Hypothalamus (tissue), 51 donors: ENCODE data around the gene KCNJ14.

Experiments used
- DNase-seq, 51 donors: peaks; one replicate each; lab custom pipeline; 2025; lab: John Stamatoyannopoulos, UW

The KCNJ14 gene

GRCh38 chr19:48444936-48445200 is 10.5 kb upstream of the KCNJ14 start:
- DNase-seq = no peak

DNA sequence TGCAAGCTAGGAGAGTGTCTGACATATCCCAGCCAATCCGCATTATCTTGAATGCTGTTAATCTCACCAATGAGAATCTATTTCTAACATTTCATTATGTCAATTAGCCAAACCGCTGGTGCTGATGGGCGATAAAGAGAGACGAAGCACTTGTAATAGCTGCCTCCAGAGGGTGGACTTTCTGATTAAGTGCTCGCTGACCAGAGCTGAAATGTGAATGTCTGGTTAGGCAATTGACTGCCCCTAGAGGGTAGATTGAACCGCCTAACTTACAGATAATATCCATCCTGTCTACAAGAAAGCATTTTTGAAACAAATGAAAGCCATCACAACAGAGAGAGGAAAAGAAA is 10.1 kb upstream of the KCNJ14 start:
- DNase-seq = peak in 24 of 51 donors; percentile 15 to 93 (median 49)

GRCh38 chr19:48445606-48446481 is 9.5 kb upstream of the KCNJ14 start, which contains the start of gene GRWD1:
GRWD1 (plus strand) TSS chr19:48445983; CDS start chr19:48446006, 23 bp downstream.
- DNase-seq = peak; percentile 44 to 99 (median 82)

DNA sequence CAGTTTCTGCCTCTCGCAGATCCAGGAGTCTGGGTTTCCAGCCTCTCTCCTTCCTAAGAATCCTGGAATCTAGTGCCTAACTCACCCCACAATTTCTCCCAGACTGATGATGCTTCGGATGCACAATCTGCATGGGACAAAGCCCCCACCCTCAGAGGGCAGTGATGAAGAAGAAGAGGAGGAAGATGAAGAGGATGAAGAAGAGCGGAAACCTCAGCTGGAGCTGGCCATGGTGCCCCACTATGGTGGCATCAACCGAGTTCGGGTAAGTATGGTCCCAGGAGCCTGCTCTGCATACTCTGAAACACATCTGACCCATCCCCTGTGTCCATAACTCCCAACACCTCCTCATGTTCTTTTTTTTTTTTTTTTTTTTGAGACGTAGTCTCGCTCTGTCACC is 8.8 kb upstream of the KCNJ14 start:
- no peak for DNase-seq

GRCh38 chr19:48448563-48448962 is 6.8 kb upstream of the KCNJ14 start:
- no peak for DNase-seq

GRCh38 chr19:48450441-48450840 is 4.9 kb upstream of the KCNJ14 start:
- DNase-seq = no peak

DNA sequence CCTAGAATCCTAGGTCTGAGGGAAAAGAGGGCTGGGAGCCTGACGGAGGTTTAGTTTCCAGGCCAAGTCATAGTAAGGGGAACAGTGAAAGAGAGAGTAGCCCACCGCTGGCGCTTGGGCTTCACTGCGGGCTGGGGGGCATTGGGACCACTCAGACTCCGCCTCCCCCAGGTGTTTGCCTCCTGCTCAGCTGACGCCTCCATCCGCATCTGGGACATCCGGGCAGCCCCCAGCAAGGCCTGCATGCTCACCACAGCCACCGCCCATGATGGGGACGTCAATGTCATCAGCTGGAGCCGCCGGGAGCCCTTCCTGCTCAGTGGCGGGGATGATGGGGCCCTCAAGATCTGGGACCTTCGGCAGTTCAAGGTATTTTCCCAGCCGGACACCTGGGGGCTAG is 4.5 kb upstream of the KCNJ14 start:
- no peak for DNase-seq

DNA sequence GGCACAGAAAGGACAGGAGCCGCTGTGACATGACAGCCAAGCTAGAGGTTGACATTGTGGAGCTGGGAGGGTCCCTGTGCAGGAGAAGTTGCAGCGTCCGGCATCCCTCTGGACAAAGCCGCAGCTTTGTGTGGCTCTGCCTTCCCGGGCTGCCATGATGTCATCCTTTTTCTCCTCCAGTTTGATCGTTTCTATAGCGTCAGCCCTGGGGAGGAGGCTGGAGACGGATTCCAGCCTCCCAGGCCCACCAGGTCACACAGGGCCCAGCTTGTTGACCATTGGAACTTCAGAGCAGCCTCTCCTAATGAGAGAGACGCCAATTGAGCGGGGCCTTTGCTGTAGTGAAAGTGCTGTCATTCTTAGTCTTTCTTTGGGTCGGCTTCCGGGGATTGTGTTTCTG is 3.8 kb upstream of the KCNJ14 start:
- DNase-seq = no peak

- no peak for DNase-seq
These were observed 2.8 kb upstream of the KCNJ14 start for GRCh38 chr19:48452289-48453190.

- peak in 26 of 51 donors; percentile 2 to 60 (median 34) for DNase-seq
These were observed 1.1 kb upstream of the KCNJ14 start for GRCh38 chr19:48454150-48454730.

- DNase-seq = no peak
These were observed 661 bp downstream of the KCNJ14 start for GRCh38 chr19:48455908-48456562.

GRCh38 chr19:48456864-48457263 is 1.5 kb downstream of the KCNJ14 start:
- DNase-seq = no peak

DNA sequence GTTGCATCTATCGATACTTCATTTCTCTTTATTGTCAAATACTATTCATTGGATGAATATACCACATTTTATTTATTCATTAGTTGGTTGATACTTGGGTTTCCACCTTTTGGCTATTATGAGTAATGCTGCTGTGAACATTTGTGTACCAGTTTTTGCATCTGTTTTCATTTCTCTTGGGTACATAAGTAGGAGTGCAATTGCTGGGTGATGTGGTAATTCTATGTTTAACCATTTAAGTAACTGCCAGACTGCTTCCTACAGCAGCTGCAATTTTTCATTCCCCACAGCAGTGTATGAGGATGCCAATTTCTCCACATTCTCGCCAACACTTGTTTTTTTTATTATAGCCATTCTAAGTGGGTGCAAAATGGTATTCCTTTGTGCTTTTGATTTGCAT is 2.6 kb downstream of the KCNJ14 start:
- DNase-seq = no peak

- no peak for DNase-seq
These were observed 6.2 kb downstream of the KCNJ14 start for GRCh38 chr19:48461651-48461981.

GRCh38 chr19:48461982-48462655 is 6.7 kb downstream of the KCNJ14 start:
- DNase-seq = no peak

GRCh38 chr19:48465215-48465614 is 9.8 kb downstream of the KCNJ14 start:
- DNase-seq = no peak

DNA sequence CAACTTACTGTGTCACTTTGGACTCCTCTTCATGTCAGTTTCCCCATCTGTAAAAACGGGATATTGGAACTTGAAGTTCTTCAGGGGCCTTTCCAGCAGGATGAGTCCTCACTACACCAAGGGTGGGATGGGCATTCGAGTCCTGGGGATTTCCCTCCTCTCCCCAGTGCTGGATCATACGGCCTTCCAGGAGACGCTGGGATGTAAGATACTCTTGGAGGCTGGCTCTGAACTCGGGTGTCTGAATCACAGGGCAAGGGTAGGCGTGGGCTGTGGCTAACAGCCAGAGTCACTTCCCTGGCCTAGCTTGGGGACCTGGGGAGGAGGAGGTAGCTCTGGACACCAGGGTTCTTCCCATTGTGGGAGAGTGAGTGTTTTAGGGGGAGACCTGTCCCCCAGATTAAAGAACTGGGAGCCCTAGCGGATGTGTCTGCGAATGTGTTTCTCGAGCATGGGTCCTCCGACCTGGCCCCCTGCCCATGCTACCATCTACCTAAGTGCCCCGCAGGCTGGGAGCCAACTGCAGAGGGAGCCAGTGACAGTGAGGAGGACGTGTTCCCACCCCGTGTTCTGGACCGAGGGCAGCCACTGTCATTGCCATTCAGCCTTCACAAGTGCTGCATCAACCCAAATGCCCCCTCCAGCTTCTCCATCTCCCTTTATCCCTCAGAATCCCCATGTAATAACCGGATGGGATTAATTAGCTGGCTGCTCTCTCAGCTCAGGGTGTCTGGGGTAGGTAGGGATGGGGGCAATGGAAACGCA is 11.4 kb downstream of the KCNJ14 start:
- DNase-seq = no peak

DNA sequence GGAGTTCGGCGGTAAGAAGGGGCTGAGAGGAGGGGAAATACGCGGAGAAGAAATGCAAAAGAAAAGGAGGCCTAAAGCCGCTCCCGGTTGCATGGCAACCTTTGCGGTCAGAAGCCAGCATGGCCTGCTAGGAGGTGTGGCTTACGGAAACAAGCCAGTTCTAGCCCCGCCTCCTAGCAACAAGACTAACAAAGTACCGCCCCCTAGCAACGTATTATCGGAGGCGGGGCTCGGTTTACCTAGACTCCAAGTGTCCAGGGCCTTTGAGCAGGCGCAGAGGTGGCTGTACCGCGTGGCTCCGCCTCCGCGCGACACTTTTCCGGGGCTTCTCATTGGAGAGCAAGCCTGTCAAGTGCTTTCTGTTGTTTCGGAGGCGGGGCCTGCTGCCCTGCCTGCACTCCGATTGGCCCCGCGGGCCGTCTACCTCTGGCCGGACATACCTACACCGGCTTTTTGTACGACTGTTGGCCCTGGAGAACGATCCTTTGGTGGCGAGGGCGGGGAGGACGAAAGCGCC is 13.5 kb downstream of the KCNJ14 start:
- peak; percentile 91 to 100 (median 99) for DNase-seq

DNA sequence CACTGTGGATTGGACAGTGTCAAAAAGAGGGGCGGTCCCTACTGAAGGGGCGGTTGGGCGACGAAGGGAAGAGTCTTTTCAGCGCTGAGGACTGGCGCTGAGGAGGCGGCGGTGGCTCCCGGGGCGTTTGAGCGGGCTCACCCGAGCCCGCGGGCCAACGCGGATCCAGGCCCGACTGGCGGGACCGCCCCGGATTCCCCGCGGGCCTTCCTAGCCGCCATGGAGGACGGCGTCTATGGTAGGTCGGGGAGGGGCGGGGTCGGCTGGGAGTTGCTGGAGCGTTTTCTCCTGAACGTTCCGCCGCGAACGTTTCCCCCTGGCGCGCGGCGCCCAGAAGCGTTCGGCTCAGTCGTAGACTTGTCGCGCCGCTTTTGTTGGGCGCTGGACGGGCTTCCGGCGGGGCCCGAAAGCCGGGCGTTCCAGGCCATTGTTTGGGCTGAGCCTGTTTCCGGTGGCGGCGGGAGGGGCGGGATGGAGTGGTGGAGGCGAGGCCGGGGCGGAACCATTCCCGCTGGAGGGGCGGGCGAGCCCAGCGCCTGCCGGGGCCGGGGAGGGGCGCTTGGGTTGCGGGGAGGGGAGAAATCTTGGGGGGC is 14.0 kb downstream of the KCNJ14 start, which contains the start of gene CYTH2:
CYTH2 (plus strand) TSS at position 81 of the 593 bp plus-strand sequence; CDS start at position 220, 139 bp downstream.
- peak; percentile 44 to 95 (median 78) for DNase-seq
